Kidney (tissue), 14 donors: Measurements from ENCODE around the gene INSYN1. TPM values are rescaled to one million over a fixed set of nuclear protein-coding genes. Genes with fewer than 3 reads are reported as not detected.
"Not testable (repeated sequence)": the region's sequence is repeated elsewhere in the genome, so short reads cannot be mapped to it uniquely, and the experiment has no call there.

Experiments used
- DNase-seq, 5 donors: peaks; one replicate each; pipeline ENCODE4 v3.0.0-alpha.2; 2013 to 2020
- FAIRE-seq: peaks from 2 replicates; lab custom pipeline; 2012; peaks lifted over from hg19 to GRCh38; lab: Jason Lieb, UNC
- H3K27ac ChIP-seq, 2 donors: one replicate each; pipeline ENCODE4 v1.7.0; 2013; ENCODE audit warnings: low read depth in 2 of 2, low read length in 2 of 2, inconsistent platforms in 1 of 2
- H3K27me3 ChIP-seq: one replicate; pipeline ENCODE4 v1.7.1; 2013; ENCODE audit warnings: low read length, inconsistent platforms; ENCODE audit not compliant: control insufficient read depth, insufficient read depth
- H3K36me3 ChIP-seq, 3 donors: one replicate each; pipeline versions ENCODE4 v1.7.0 to v1.7.1; 2013; ENCODE audit warnings: low read length in 3 of 3, control low read depth in 1 of 3, inconsistent platforms in 1 of 3; ENCODE audit not compliant: insufficient read depth in 3 of 3, control insufficient read depth in 2 of 3
- H3K4me1 ChIP-seq, 3 donors: one replicate each; pipeline versions ENCODE4 v1.7.0 to v1.7.1; 2013; ENCODE audit warnings: low read length in 3 of 3, inconsistent platforms in 1 of 3, low read depth in 1 of 3; ENCODE audit not compliant: control insufficient read depth in 2 of 3, insufficient read depth in 2 of 3
- H3K4me3 ChIP-seq, 3 donors: one replicate each; pipeline versions ENCODE4 v1.7.0 to v1.8.1; 2013; ENCODE audit warnings: low read length in 3 of 3, control low read depth in 1 of 3, inconsistent platforms in 1 of 3
- H3K9ac ChIP-seq, 3 donors: one replicate each; pipeline versions ENCODE4 v1.7.0 to v1.7.1; 2013; ENCODE audit warnings: low read length in 3 of 3, control low read depth in 1 of 3, inconsistent platforms in 1 of 3
- H3K9me3 ChIP-seq, 3 donors: one replicate each; pipeline versions ENCODE4 v1.7.0 to v1.7.1; 2013; ENCODE audit warnings: low read length in 3 of 3, control low read depth in 1 of 3, inconsistent platforms in 1 of 3; ENCODE audit not compliant: control insufficient read depth in 2 of 3, insufficient read depth in 1 of 3
- intact Hi-C: fragments of 100-400 bp; cut with DNase I; formaldehyde crosslinking; loops from one replicate; pipeline ENCODE4 v1.11.1; 2022
- polyA plus RNA-seq: library from polyadenylated mRNA; stranded (reverse); fragments of 350-450 nt; fragmentation: Illumina TruSeq; extraction: RNeasy Lipid Tissue Mini Kit (QIAGEN cat#74804); gene quantifications from one replicate; pipeline ENCODE4 v1.2.3, GENCODE V29; 2014; ENCODE audit warnings: low read depth, low replicate concordance; ENCODE audit not compliant: insufficient read depth
- total RNA-seq: library from RNA; stranded (reverse); fragmentation: NEBNext Ultra II Directional; extraction: Animal tissue kit (Norgen Biotek cat#: 25700); gene quantifications from one replicate; pipeline ENCODE4 v1.2.1, GENCODE V29; 2021
- TF ChIP-seq, protein P1 (sequence below): IDR thresholded peaks from 3 replicates; pipeline ENCODE4 v1.5.1; 2012; ENCODE audit warnings: mild to moderate bottlenecking, moderate library complexity, borderline replicate concordance; ENCODE audit not compliant: insufficient read depth; ENCODE audit errors: extremely low read depth
- donor health status: control.
- donor health status: control.
- donor health status: control.
- donor health status: control.
- donor health status: control.
- donor health status: DM: yes; HTN: yes; CAD: no.
- donor health status: Normal renal cell carcinoma (clear cell type).

INSYN1 gene
- total and polyA plus RNA-seq, 2 donors from 2014 or later, result 4.2 to 39.6 TPM

DNA sequence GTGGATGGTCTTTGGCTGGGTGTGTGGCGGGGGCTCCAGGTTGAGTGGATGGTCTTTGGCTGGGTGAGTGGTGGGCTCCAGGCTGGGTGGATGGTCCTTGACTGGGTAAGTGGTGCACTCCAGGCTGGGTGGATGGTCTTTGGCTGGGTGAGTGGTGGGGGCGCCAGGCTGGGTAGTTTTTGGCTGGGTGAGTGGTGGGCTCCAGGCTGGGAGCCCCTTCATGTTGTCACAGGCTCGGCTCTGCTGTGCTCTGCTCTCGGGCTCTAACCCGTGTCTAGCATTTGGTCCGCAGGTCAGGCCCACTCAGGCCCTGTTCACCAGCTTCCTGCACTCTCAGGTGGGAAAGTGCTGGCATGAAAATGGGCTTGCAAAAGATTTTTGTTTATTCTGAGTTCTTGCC lies 43.9 kb downstream of the INSYN1 start:
- no peak for FAIRE-seq
- no peak overlapping the region for H3K27ac ChIP-seq

GRCh38 chr15:73708691-73709090 lies 44.5 kb downstream of the INSYN1 start:
- TF ChIP-seq, protein P1, sequence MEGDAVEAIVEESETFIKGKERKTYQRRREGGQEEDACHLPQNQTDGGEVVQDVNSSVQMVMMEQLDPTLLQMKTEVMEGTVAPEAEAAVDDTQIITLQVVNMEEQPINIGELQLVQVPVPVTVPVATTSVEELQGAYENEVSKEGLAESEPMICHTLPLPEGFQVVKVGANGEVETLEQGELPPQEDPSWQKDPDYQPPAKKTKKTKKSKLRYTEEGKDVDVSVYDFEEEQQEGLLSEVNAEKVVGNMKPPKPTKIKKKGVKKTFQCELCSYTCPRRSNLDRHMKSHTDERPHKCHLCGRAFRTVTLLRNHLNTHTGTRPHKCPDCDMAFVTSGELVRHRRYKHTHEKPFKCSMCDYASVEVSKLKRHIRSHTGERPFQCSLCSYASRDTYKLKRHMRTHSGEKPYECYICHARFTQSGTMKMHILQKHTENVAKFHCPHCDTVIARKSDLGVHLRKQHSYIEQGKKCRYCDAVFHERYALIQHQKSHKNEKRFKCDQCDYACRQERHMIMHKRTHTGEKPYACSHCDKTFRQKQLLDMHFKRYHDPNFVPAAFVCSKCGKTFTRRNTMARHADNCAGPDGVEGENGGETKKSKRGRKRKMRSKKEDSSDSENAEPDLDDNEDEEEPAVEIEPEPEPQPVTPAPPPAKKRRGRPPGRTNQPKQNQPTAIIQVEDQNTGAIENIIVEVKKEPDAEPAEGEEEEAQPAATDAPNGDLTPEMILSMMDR, result no peak
- H3K4me1 ChIP-seq, result no peaks in the 10 kb centered on the region
- H3K27ac ChIP-seq, result no peak overlapping the region
- no peak overlapping the region for H3K9ac ChIP-seq
- no peaks in the 10 kb centered on the region for H3K9me3 ChIP-seq
- FAIRE-seq (no peak), DNase-seq (no peak)
- H3K36me3 ChIP-seq, result peaks cover 4 to 9% (median 8%) of the 10 kb centered on the region in 3 donors
- intact Hi-C loops, result no loop called here
- no peak overlapping the region for H3K4me3 ChIP-seq
- no peaks in the 10 kb centered on the region for H3K27me3 ChIP-seq

More for the DNA sequence above, 43.9 kb downstream of the INSYN1 start:
- H3K4me1 ChIP-seq, result no peaks in the 10 kb centered on the region
- H3K9me3 ChIP-seq, result no peaks in the 10 kb centered on the region
- no peak overlapping the region for H3K9ac ChIP-seq
- no peak for DNase-seq
- TF ChIP-seq, protein P1, result no peak
- no peaks in the 10 kb centered on the region for H3K27me3 ChIP-seq
- no peak overlapping the region for H3K4me3 ChIP-seq
- intact Hi-C loops, result no loop called here
- H3K36me3 ChIP-seq, result peaks cover 4 to 9% (median 8%) of the 10 kb centered on the region in 3 donors

DNA sequence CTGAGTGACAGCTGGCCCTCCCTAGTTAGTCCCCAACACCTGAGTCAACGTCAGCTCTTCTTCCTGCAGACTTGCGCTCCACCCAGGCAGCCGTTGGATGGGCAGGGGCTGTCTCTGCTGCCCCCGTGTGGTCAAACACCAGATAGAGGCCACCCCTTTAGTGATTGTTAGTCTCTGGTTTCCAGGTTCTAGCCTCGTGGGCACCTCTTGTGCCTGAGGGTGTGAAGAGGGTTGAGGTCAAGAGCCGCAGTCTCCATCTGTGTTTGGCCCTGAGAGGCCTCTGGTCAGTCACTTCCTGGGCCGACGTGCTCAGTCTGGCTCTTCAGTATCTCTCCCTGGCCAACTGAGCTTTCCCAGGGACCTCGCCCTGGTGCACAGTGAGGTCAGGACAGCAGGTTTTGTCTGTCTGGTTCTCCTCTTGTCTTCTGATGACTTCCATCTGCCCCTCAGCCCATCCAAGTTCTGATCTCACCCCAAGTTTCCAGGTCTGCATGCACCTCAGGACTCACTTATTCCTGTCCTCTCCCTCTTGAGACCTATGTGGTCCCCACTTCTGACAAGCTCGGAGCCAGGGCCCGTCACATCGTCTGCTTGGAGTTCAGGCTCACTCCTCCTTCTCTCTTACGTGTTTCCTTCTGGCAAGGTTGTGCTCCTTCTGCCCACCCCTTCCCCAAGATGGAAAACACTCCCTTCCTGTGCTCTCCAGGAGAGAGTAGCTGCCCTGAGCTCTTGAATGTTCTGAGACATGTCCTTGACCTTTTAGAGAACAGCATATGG lies 48.1 kb downstream of the INSYN1 start:
- intact Hi-C loops, result no loop called here
- Histone ChIP-seq H3K9me3 (no peaks in the 10 kb centered on the region), H3K4me3 (no peak overlapping the region), H3K9ac (no peak overlapping the region), H3K27ac (no peak overlapping the region), H3K27me3 (no peaks in the 10 kb centered on the region), H3K4me1 (no peaks in the 10 kb centered on the region), H3K36me3 (peaks cover 4 to 9% (median 8%) of the 10 kb centered on the region in 3 donors)
- TF ChIP-seq, protein P1, result peak; percentile 67
- DNase-seq (peak in 4 of 5 donors; percentile 56 to 76 (median 70)), FAIRE-seq (no peak)

GRCh38 chr15:73704142-73704868 lies 48.8 kb downstream of the INSYN1 start:
- H3K4me3 ChIP-seq, H3K4me1 ChIP-seq, H3K27me3 ChIP-seq, H3K36me3 ChIP-seq, H3K9me3 ChIP-seq, H3K27ac ChIP-seq, intact Hi-C loops, H3K9ac ChIP-seq, DNase-seq, FAIRE-seq: not testable (repeated sequence)

DNA sequence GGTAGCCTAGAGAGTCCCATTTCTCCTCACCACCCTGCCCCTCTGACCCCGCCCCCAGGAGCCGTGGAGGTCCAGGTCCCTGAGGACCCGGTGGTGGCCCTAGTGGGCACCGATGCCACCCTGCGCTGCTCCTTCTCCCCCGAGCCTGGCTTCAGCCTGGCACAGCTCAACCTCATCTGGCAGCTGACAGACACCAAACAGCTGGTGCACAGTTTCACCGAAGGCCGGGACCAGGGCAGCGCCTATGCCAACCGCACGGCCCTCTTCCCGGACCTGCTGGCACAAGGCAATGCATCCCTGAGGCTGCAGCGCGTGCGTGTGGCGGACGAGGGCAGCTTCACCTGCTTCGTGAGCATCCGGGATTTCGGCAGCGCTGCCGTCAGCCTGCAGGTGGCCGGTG lies 49.5 kb downstream of the INSYN1 start:
- DNase-seq, intact Hi-C loops, FAIRE-seq: not testable (repeated sequence)

More for the DNA sequence above, 49.5 kb downstream of the INSYN1 start:
- not testable (repeated sequence) for H3K27me3 ChIP-seq, H3K4me1 ChIP-seq, H3K36me3 ChIP-seq, H3K4me3 ChIP-seq, H3K27ac ChIP-seq, H3K9me3 ChIP-seq, H3K9ac ChIP-seq
